Panc1 (cell line): Measurements from ENCODE around the gene MZB1. TPM values are rescaled to one million over a fixed set of nuclear protein-coding genes. Genes with fewer than 3 reads are reported as not detected.

Source experiments
- ATAC-seq: fragments of 200-7000 bp; cut with Tn5 transposase; 2 replicates; pipeline ENCODE4 v1.9.1; 2020; ENCODE audit warnings: mild to moderate bottlenecking, moderate library complexity
- BruUV-seq: library from RNA; stranded (reverse); fragments of 400-500 nt; replicated peaks from 2 replicates; lab custom pipeline; 2021; lab: Mats Ljungman, UMichigan
- CTCF ChIA-PET: fragments of 300-600 bp; sonication (Branson Sonifier 250); formaldehyde crosslinking; loops from one replicate; lab custom pipeline; 2022; ENCODE audit warnings: antibody characterized with exemption; lab: Charles Lee
- POLR2A ChIA-PET: fragments of 300-600 bp; sonication (Branson Sonifier 250); formaldehyde crosslinking; loops from one replicate; lab custom pipeline; 2022; ENCODE audit warnings: antibody characterized with exemption; lab: Charles Lee
- DNase-seq: peaks from one replicate; pipeline ENCODE4 v3.0.0-alpha.2; 2010; ENCODE audit warnings: low read depth, low spot score
- H3K27ac ChIP-seq: 2 replicates; pipeline ENCODE4 v1.5.1; 2011; ENCODE audit warnings: mild to moderate bottlenecking, low read length, inconsistent platforms
- H3K27me3 ChIP-seq: fragments of 200-500 bp; sonication (Bioruptor generic); 2 replicates; pipeline ENCODE4 v1.6.0; 2014; ENCODE audit warnings: low read length, inconsistent platforms; ENCODE audit not compliant: control insufficient read depth, insufficient read depth
- H3K36me3 ChIP-seq: fragments of 200-500 bp; sonication (Bioruptor generic); 2 replicates; pipeline ENCODE4 v1.5.1; 2014; ENCODE audit warnings: inconsistent platforms, mild to moderate bottlenecking, low read length, moderate library complexity; ENCODE audit not compliant: control insufficient read depth, insufficient read depth
- H3K4me1 ChIP-seq: 2 replicates; pipeline ENCODE4 v1.5.1; 2011; ENCODE audit warnings: inconsistent platforms, mild to moderate bottlenecking, low read length, moderate library complexity; ENCODE audit not compliant: control insufficient read depth, insufficient read depth
- H3K4me3 ChIP-seq, 2 experiments: 2 replicates each; pipeline ENCODE4 v1.5.1; 2011 to 2012; ENCODE audit warnings: low read depth in 2 of 2, low read length in 2 of 2, mild to moderate bottlenecking in 2 of 2, inconsistent platforms in 1 of 2, moderate library complexity in 1 of 2
- H3K9me3 ChIP-seq: fragments of 200-500 bp; sonication (Bioruptor generic); 2 replicates; pipeline ENCODE4 v1.5.1; 2014; ENCODE audit warnings: low read depth, mild to moderate bottlenecking, inconsistent platforms, low read length, moderate library complexity; ENCODE audit not compliant: control insufficient read depth, insufficient read depth
- POLR2AphosphoS5 ChIP-seq: IDR thresholded peaks from 2 replicates; pipeline ENCODE4 v1.6.1; 2012; ENCODE audit warnings: mild to moderate bottlenecking, low read depth, low read length, moderate library complexity
- SIN3A ChIP-seq: IDR thresholded peaks from 2 replicates; pipeline ENCODE4 v1.6.1; 2012; ENCODE audit warnings: low read depth, mild to moderate bottlenecking, low read length, moderate library complexity, borderline replicate concordance; ENCODE audit not compliant: insufficient read depth
- TCF7L2 ChIP-seq: IDR thresholded peaks from 2 replicates; pipeline ENCODE4 v1.6.1; 2011; ENCODE audit warnings: mild to moderate bottlenecking, low read depth, low read length, inconsistent platforms
- in situ Hi-C: cut with HindIII; loops from 2 replicates; pipeline ENCODE4 v1.10.0; 2016; ENCODE audit warnings: low sequenced_read_pairs, low pct_unique_long_range_greater_than_20kb
- intact Hi-C: fragments of 100-400 bp; cut with micrococcal nuclease; formaldehyde crosslinking; loops from one replicate; pipeline ENCODE4 v1.10.0; 2022; ENCODE audit not compliant: unreplicated experiment
- total RNA-seq: library from RNA; stranded (reverse); gene quantifications from one replicate; pipeline ENCODE4 v1.2.1, GENCODE V29; 2021; ENCODE audit not compliant: unreplicated experiment
- TF ChIP-seq, protein P1 (sequence below): fragments of 450-650 bp; IDR thresholded peaks from 2 replicates; pipeline ENCODE4 v1.5.1; 2017; ENCODE audit warnings: mild to moderate bottlenecking

MZB1 gene
- total RNA-seq, 1 experiment from 2014 or later, result 0.49 TPM

DNA sequence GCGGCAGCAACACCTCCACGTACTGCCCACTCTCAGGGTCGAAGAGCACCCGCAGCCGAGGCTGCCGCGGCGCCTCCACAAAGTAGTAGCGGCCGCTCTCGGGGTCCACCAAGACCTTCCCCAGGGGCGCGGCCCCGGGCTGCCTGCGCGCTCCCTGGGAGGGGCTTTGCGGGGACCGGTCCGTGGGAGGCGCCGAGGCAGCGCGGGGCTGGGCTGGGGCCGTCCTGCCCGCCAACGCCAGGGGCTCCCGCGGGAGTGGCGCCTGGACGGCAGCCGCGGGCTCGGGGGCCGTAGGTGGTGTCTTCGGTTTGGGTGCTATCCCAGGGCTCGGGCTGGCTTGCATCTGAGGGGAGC, 2.6 kb upstream of the MZB1 start:
- Histone ChIP-seq H3K27me3 (no peaks in the 10 kb centered on the region), H3K4me3 (peak overlapping the region; percentile 62 to 75), H3K9me3 (no peaks in the 10 kb centered on the region), H3K4me1 (peaks cover 27% of the 10 kb centered on the region), H3K27ac (peak overlapping the region; percentile 92), H3K36me3 (peaks cover 2% of the 10 kb centered on the region; the same call in 1 of the 2 replicates)
- no TSS peak for BruUV-seq
- ChIA-PET POLR2A (interaction anchor here (1.6 kb wide), 1 partner anchor 50 kb away, joined by 4 read pairs; no protein-coding TSS in a partner anchor), CTCF (no interaction called here)
- ATAC-seq (peak; percentile 70), DNase-seq (no peak)
- TF ChIP-seq, protein P1, sequence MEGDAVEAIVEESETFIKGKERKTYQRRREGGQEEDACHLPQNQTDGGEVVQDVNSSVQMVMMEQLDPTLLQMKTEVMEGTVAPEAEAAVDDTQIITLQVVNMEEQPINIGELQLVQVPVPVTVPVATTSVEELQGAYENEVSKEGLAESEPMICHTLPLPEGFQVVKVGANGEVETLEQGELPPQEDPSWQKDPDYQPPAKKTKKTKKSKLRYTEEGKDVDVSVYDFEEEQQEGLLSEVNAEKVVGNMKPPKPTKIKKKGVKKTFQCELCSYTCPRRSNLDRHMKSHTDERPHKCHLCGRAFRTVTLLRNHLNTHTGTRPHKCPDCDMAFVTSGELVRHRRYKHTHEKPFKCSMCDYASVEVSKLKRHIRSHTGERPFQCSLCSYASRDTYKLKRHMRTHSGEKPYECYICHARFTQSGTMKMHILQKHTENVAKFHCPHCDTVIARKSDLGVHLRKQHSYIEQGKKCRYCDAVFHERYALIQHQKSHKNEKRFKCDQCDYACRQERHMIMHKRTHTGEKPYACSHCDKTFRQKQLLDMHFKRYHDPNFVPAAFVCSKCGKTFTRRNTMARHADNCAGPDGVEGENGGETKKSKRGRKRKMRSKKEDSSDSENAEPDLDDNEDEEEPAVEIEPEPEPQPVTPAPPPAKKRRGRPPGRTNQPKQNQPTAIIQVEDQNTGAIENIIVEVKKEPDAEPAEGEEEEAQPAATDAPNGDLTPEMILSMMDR, result no peak
- TF ChIP-seq TCF7L2, result no peak
- peak; percentile 1; the same call in 1 of the 2 replicates for TF ChIP-seq SIN3A
- no peak for TF ChIP-seq POLR2AphosphoS5
- intact Hi-C loops, result loop anchor here (10.0 kb wide), 1 partner anchor 108 kb away; no protein-coding TSS in a partner anchor
- in situ Hi-C loops, result no loop called here

DNA sequence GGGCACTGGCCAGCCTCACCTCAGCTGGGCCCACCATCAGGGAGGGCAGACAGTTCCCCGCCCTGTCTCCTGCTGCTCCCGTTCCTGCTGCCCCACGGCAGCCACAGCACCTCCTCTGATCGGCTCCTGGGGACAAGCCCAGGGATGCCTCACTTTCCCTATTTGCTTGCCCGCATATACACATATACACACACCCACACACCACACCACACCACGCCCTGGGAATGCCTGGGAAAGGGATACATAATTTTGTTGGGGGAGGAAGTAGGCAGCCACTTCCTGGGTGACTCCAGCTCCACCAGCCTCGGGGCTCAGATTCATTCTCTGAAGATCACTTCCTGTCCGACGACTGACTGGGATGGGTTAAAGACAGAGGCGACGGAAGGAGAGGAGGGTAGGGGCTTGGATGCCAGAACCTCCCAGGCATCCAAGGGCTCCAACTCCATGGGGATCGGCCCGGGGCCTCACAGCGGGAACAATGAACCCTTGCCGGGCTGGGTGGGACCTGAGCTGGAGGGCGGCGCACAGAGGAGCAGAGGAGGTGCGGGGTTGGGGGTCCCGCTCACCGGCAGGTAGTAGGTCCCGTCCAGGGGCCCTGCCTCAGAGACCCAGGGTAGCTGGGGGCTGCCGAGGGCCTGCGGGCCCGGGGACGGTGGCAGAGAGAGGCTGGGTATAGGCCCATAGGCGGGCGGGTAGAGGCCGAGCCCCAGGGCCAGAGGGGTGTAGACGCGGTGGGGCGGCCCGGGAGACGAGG, 2.0 kb upstream of the MZB1 start:
- no peaks in the 10 kb centered on the region for H3K9me3 ChIP-seq
- in situ Hi-C loops, result no loop called here
- peak overlapping the region; percentile 92 for H3K27ac ChIP-seq
- POLR2A ChIA-PET, result interaction anchor here (0.6 to 1.6 kb wide), 2 partner anchors 50 to 491 kb away, joined by 4 to 10 read pairs; no protein-coding TSS in a partner anchor
- H3K4me1 ChIP-seq, result peaks cover 27% of the 10 kb centered on the region
- H3K4me3 ChIP-seq, result peak overlapping the region; percentile 62 to 75
- TSS peak; percentile 73 for BruUV-seq
- TF ChIP-seq POLR2AphosphoS5 (0 out of 2 replicates have a peak, but pooled peaks have one; percentile 23), SIN3A (0 out of 2 replicates have a peak, but pooled peaks have one; percentile 15)
- TF ChIP-seq, protein P1, result no peak
- no peaks in the 10 kb centered on the region for H3K27me3 ChIP-seq
- ATAC-seq (peak; percentile 57), DNase-seq (no peak)
- intact Hi-C loops, result loop anchor here (10.0 kb wide), 1 partner anchor 107 kb away; no protein-coding TSS in a partner anchor
- CTCF ChIA-PET, result no interaction called here
- H3K36me3 ChIP-seq, result peaks cover 2% of the 10 kb centered on the region; the same call in 1 of the 2 replicates
